GM06990 (cell line): Measurements from ENCODE around the gene NMRK1.

Experiments
- DNase-seq: peaks from one replicate; pipeline ENCODE4 v3.0.0-alpha.2; 2011; ENCODE audit not compliant: insufficient read length; ENCODE audit errors: extremely low read depth
- H3K27me3 ChIP-seq: replicated peaks from 2 replicates; pipeline ENCODE4 v1.6.0; 2011; ENCODE audit warnings: low read length; ENCODE audit not compliant: control insufficient read depth, insufficient read depth
- H3K36me3 ChIP-seq: 2 replicates; pipeline ENCODE4 v1.5.1; 2011; ENCODE audit warnings: low read length; ENCODE audit not compliant: control insufficient read depth, insufficient read depth
- H3K4me3 ChIP-seq: replicated peaks from 2 replicates; pipeline ENCODE4 v1.5.1; 2011; ENCODE audit warnings: low read depth, mild to moderate bottlenecking, control low read depth, low read length
- CTCF ChIP-seq: IDR thresholded peaks from 2 replicates; pipeline ENCODE4 v1.5.1; 2011; ENCODE audit warnings: low read length, control low read depth, mild to moderate bottlenecking, inconsistent platforms; ENCODE audit not compliant: insufficient read depth, poor library complexity, severe bottlenecking

The NMRK1 gene

DNA sequence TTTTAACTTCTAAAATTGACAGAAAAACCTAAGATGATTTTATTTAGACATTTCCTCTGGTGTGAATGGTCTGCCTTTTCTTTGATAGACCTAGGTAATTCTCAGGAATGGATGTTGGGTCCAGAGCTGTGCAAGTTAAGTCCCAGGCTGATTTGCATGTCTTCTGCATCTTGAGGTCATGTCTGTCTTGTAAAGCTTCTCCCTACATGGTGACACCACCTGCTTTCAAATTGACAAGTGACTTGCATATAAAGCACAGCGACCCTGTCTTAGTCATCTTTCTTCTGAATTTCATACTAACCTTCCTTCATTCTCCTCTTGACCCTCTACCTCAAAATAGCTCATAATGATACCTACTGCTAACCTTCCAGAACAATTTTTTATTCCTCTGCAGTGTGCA lies 29.6 kb upstream of the NMRK1 start:
- DNase-seq: no peak
- Histone ChIP-seq H3K27me3 (no peaks in the 10 kb centered on the region), H3K4me3 (no peak overlapping the region), H3K36me3 (peaks cover 3% of the 10 kb centered on the region)
- TF ChIP-seq CTCF: no peak

- TF ChIP-seq CTCF: no peak
- peaks cover 3% of the 10 kb centered on the region; the same call in 1 of the 2 replicates for H3K36me3 ChIP-seq
- no peak overlapping the region for H3K4me3 ChIP-seq
- no peak for DNase-seq
- no peaks in the 10 kb centered on the region for H3K27me3 ChIP-seq
Measured at GRCh38 chr9:75116306-75116705, 28.4 kb upstream of the NMRK1 start.

GRCh38 chr9:75112789-75113188 lies 24.8 kb upstream of the NMRK1 start:
- DNase-seq: no peak
- Histone ChIP-seq H3K4me3 (no peak overlapping the region), H3K27me3 (no peaks in the 10 kb centered on the region), H3K36me3 (no peaks in the 10 kb centered on the region)
- no peak for TF ChIP-seq CTCF

DNA sequence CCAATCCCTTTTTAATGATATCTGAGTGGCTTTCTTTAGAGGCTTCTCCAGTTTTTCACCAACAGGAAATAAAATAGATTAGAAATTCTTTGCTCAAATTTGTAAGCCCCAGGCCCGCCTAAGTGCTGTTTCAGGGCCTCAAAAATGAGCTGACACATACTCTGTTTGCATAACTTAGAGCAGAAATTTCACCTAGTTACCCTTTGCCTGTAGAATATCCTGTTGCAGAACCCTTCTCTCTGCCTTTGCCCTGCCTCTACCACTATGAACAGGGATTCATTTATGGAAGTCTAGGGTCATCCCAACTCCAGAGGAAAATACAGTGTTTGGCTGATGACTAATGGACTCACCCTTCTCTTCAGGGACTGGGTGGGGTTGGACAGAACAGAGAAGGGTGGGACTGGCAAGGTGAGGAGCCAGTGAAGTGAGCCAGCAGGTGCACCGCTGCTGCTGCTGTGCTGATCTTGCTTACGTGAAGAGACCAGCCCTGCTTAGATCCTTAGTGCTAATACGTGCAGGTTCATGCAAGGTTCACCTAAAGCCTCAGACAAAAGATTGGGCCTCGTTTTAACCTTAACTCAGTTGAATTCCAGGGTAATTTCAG lies 23.2 kb upstream of the NMRK1 start:
- no peaks in the 10 kb centered on the region for H3K27me3 ChIP-seq
- no peak for DNase-seq
- TF ChIP-seq CTCF: no peak
- no peaks in the 10 kb centered on the region for H3K36me3 ChIP-seq
- no peak overlapping the region for H3K4me3 ChIP-seq

DNA sequence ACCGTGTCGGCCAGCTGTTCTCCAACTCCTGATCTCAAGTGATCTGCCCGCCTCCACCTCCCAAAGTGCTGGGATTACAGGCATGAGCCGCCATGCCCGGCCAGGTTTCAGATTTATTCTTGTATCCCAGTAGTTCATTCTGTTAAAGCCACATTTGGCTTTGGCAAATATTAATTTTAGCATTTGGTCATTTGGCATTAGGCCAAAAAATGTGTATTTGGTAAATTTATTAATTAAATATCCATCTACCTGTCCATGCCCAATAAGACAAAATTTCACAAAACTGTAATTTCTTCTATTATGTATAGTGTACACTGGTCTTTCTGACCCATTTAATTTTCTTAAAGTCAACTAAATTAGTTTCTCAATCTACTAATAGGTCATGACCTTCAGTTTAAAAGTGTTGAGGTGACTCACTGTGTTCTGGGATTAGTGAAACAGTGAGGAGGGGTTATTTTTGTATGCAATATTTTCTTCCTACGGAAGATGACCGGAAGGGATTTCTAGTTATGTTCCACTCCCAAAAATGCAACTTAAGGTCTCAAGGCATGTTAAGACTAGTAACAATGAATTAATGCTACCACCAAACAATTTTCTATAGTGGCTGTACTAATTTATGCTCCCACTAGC lies 21.4 kb upstream of the NMRK1 start:
- Histone ChIP-seq H3K27me3 (no peaks in the 10 kb centered on the region), H3K4me3 (no peak overlapping the region), H3K36me3 (no peaks in the 10 kb centered on the region)
- DNase-seq: no peak
- TF ChIP-seq CTCF: no peak
